B cell (primary cell): ENCODE results near the gene KRTAP1-4. TPM values are rescaled to one million over a fixed set of nuclear protein-coding genes. Genes with fewer than 3 reads are reported as not detected.

Experiments
- ATAC-seq: fragments of 200-7000 bp; cut with Tn5 transposase; one replicate; pipeline ENCODE4 v1.10.0; 2021; ENCODE audit warnings: low read depth, mild to moderate bottlenecking, moderate number of reproducible peaks, moderate library complexity
- CTCF ChIA-PET: fragments of 350-600 bp; sonication (Branson Sonifier 250); formaldehyde crosslinking; loops from one replicate; lab custom pipeline; 2021; ENCODE audit warnings: antibody characterized with exemption, inconsistent platforms; lab: Charles Lee
- POLR2A ChIA-PET: fragments of 350-600 bp; sonication (Branson Sonifier 250); formaldehyde crosslinking; loops from one replicate; lab custom pipeline; 2021; ENCODE audit warnings: antibody characterized with exemption; lab: Charles Lee
- DNase-seq: peaks from one replicate; pipeline ENCODE4 v3.0.0; 2013
- H2AFZ ChIP-seq: 2 replicates; pipeline ENCODE4 v1.6.1; 2012; ENCODE audit warnings: mild to moderate bottlenecking, low read depth, low read length; ENCODE audit not compliant: insufficient read depth, poor library complexity, severe bottlenecking
- H3K27ac ChIP-seq, 2 donors: 1 replicate in 1 of 2; 2 replicates in 1 of 2; pipeline ENCODE4 v1.5.1; 2012 to 2013; ENCODE audit warnings: low read length in 2 of 2, mild to moderate bottlenecking in 2 of 2, moderate library complexity in 1 of 2
- H3K27me3 ChIP-seq, 4 experiments: fragments of 200-600 bp in 1 of 4; sonication (generic) in 1 of 4; replicated peaks in 1 of 4; 1 replicate in 2 of 4; 2 replicates in 2 of 4; pipeline versions ENCODE4 v1.6.1 to v1.7.0; 2013 to 2016; ENCODE audit warnings: low read length in 3 of 4, mild to moderate bottlenecking in 2 of 4, mixed read lengths in 1 of 4, moderate library complexity in 1 of 4; ENCODE audit not compliant: insufficient read depth in 4 of 4, control insufficient read depth in 3 of 4; ENCODE audit errors: control extremely low read depth in 1 of 4
- H3K36me3 ChIP-seq, 2 experiments: replicated peaks in 1 of 2; 1 replicate in 1 of 2; 2 replicates in 1 of 2; pipeline versions ENCODE4 v1.6.1 to v1.7.1; 2013; ENCODE audit warnings: low read length in 1 of 2; ENCODE audit not compliant: insufficient read depth in 2 of 2, control insufficient read depth in 1 of 2; ENCODE audit errors: control extremely low read depth in 1 of 2, extremely low read depth in 1 of 2
- H3K4me1 ChIP-seq, 2 donors: fragments of 200-600 bp in 1 of 2; sonication (generic) in 1 of 2; 1 replicate in 1 of 2; 2 replicates in 1 of 2; pipeline versions ENCODE4 v1.5.1 to v1.6.1; 2013 to 2017; ENCODE audit warnings: low read length in 2 of 2; ENCODE audit not compliant: control insufficient read depth in 2 of 2, insufficient read depth in 2 of 2
- H3K4me2 ChIP-seq: replicated peaks from 2 replicates; pipeline ENCODE3; 2012; ENCODE audit warnings: mild to moderate bottlenecking, low read depth, low read length; ENCODE audit not compliant: poor library complexity, severe bottlenecking
- H3K4me3 ChIP-seq, 5 experiments: fragments of 200-600 bp in 1 of 5; sonication (generic) in 1 of 5; 1 replicate in 3 of 5; 2 replicates in 2 of 5; pipeline versions ENCODE4 v1.5.1 to v1.7.0; 2011 to 2016; ENCODE audit warnings: low read length in 4 of 5, mild to moderate bottlenecking in 4 of 5, low read depth in 2 of 5, control low read depth in 1 of 5, moderate library complexity in 1 of 5; ENCODE audit not compliant: insufficient read depth in 1 of 5; ENCODE audit errors: control extremely low read depth in 1 of 5, extremely low read depth in 1 of 5
- H3K79me2 ChIP-seq: fragments of 200-600 bp; sonication (generic); one replicate; pipeline ENCODE4 v1.6.0; 2016; ENCODE audit warnings: low read length; ENCODE audit not compliant: control insufficient read depth, insufficient read depth
- H3K9ac ChIP-seq: fragments of 200-600 bp; sonication (generic); 2 replicates; pipeline ENCODE4 v1.6.1; 2017; ENCODE audit warnings: mild to moderate bottlenecking, low read length, moderate library complexity
- H3K9me3 ChIP-seq, 3 donors: one replicate each; pipeline versions ENCODE4 v1.6.1 to v1.7.1; 2013; ENCODE audit warnings: low read length in 2 of 3; ENCODE audit not compliant: control insufficient read depth in 2 of 3, insufficient read depth in 1 of 3; ENCODE audit errors: control extremely low read depth in 1 of 3
- H4K20me1 ChIP-seq: 2 replicates; pipeline ENCODE4 v1.6.0; 2012; ENCODE audit warnings: mild to moderate bottlenecking, low read length; ENCODE audit not compliant: insufficient read depth, control insufficient read depth, poor library complexity, severe bottlenecking
- H3K27ac Mint-ChIP-seq: one replicate; pipeline ENCODE4 v1.8.0; 2021; ENCODE audit warnings: mixed read lengths
- H3K27me3 Mint-ChIP-seq: one replicate; pipeline ENCODE4 v1.8.0; 2021; ENCODE audit warnings: mixed read lengths
- H3K4me1 Mint-ChIP-seq: one replicate; pipeline ENCODE4 v1.8.0; 2021; ENCODE audit warnings: mixed read lengths
- H3K4me3 Mint-ChIP-seq: one replicate; pipeline ENCODE4 v1.8.0; 2021; ENCODE audit warnings: mixed read lengths
- H3K9me3 Mint-ChIP-seq: one replicate; pipeline ENCODE4 v1.8.0; 2022; ENCODE audit warnings: mixed read lengths; ENCODE audit not compliant: insufficient read depth
- CTCF ChIP-seq: fragments of 200-600 bp; IDR thresholded peaks from one replicate; pipeline ENCODE4 v1.8.0; 2022; ENCODE audit warnings: antibody characterized with exemption, mild to moderate bottlenecking
- EZH2 ChIP-seq: IDR thresholded peaks from 2 replicates; pipeline ENCODE4 v1.6.1; 2012; ENCODE audit warnings: borderline replicate concordance, low read depth, mild to moderate bottlenecking, moderate library complexity, low read length; ENCODE audit not compliant: insufficient read depth, poor library complexity, severe bottlenecking
- WGBS: methylation state at CpG from one replicate; pipeline ENCODE4 v1.1.5; 2013; ENCODE audit warnings: missing lambda C conversion rate; ENCODE audit not compliant: insufficient coverage; 5-methylcytosine and 5-hydroxymethylcytosine counted together
- intact Hi-C: fragments of 100-400 bp; cut with micrococcal nuclease; formaldehyde crosslinking; loops from one replicate; pipeline ENCODE4 v1.10.0; 2022
- polyA plus RNA-seq: library from polyadenylated mRNA; depleted of rRNA; stranded (reverse); fragments of >200 nt; gene quantifications from 2 replicates; pipeline ENCODE4 v1.2.3, GENCODE V29; 2012
- total RNA-seq, 2 donors: library from RNA; stranded (reverse); fragments of 120-200 nt in 1 of 2; gene quantifications; 1 replicate in 1 of 2; 2 replicates in 1 of 2; pipeline versions ENCODE4 v1.2.3 to v1.2.4, GENCODE V29; 2013 to 2022

The KRTAP1-4 gene
- total and polyA plus RNA-seq, 2 donors (not counting 1 experiment from before 2014, with no cell fraction given): not detected

DNA sequence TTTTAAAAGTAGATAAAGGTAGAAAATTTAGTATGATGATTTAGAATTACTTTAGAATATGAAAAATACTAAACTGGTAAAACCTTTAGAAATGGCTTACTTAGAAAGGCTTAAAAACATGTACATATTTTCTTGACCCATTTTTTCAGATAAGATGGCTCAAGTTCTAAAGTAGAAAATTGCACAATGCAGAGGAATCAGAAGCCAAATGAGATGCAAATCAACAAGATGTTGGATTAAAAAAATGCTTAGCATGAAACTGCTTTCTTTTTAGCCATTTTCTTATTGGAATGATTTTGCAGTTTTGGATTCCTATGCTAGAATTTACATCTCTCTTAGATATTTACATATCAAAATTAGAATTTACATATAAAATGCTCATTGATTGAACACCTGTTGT, 19.6 kb downstream of the KRTAP1-4 start:
- Mint-ChIP-seq H3K9me3 (no peaks in the 10 kb centered on the region), H3K4me1 (no peaks in the 10 kb centered on the region), H3K27me3 (peaks cover 17% of the 10 kb centered on the region), H3K4me3 (no peak overlapping the region), H3K27ac (no peak overlapping the region)
- H4K20me1 ChIP-seq: no peaks in the 10 kb centered on the region
- no peak overlapping the region for H2AFZ ChIP-seq
- ChIA-PET CTCF (no interaction called here), POLR2A (no interaction called here)
- ATAC-seq (no peak), DNase-seq (no peak)
- no peak overlapping the region for H3K9ac ChIP-seq
- no peak overlapping the region for H3K4me2 ChIP-seq
- H3K4me1 ChIP-seq: no peaks in the 10 kb centered on the region
- H3K27ac ChIP-seq: no peak overlapping the region
- intact Hi-C loops: no loop called here
- no peaks in the 10 kb centered on the region for H3K9me3 ChIP-seq
- no peaks in the 10 kb centered on the region for H3K36me3 ChIP-seq
- H3K79me2 ChIP-seq: no peaks in the 10 kb centered on the region
- no peak overlapping the region for H3K4me3 ChIP-seq
- TF ChIP-seq EZH2 (no peak), CTCF (no peak)
- no peaks in the 10 kb centered on the region for H3K27me3 ChIP-seq

DNA sequence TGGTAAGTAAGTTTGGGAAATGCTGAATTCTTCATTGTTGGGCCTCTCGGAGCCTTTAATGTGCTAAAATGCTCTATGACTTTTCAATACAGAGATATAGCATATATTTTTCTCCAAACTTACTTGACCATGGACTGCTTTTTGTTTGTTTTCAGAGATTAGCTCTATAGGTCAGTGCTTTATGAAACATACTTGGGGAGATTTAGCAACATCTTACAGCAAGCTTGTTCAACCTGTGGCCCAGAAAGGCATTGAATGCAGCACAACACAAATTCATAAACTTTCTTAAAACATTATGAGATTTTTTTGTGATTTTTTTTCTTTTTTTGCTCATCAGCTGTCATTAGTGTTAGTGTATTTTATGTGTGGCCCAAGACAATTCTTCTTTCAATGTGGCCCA, 20.1 kb downstream of the KRTAP1-4 start:
- H3K4me3 Mint-ChIP-seq: no peak overlapping the region
- H3K9me3 ChIP-seq: no peaks in the 10 kb centered on the region
- intact Hi-C loops: no loop called here
- no peaks in the 10 kb centered on the region for H3K36me3 ChIP-seq
- H3K4me3 ChIP-seq: no peak overlapping the region
- no peaks in the 10 kb centered on the region for H3K4me1 ChIP-seq
- no peak overlapping the region for H3K4me2 ChIP-seq
- peaks cover 12% of the 10 kb centered on the region for H3K27me3 Mint-ChIP-seq
- TF ChIP-seq EZH2: no peak
- TF ChIP-seq CTCF: no peak
- no CpG with 5 or more reads among the region's 1 CpG for WGBS
- H3K27ac Mint-ChIP-seq: no peak overlapping the region
- H3K9ac ChIP-seq: no peak overlapping the region
- no peaks in the 10 kb centered on the region for H3K9me3 Mint-ChIP-seq
- no peaks in the 10 kb centered on the region for H4K20me1 ChIP-seq
- no peak overlapping the region for H2AFZ ChIP-seq
- no peaks in the 10 kb centered on the region for H3K79me2 ChIP-seq
- no peak overlapping the region for H3K27ac ChIP-seq
- no peaks in the 10 kb centered on the region for H3K27me3 ChIP-seq
- H3K4me1 Mint-ChIP-seq: no peaks in the 10 kb centered on the region
- DNase-seq: no peak
- ChIA-PET POLR2A (no interaction called here), CTCF (interaction anchor here (0.6 kb wide), 1 partner anchor 630 kb away, joined by 3 read pairs; no protein-coding TSS in a partner anchor)
- ATAC-seq: no peak
